HG02571 (cell line): Measurements from ENCODE around the gene STAT3.
"Not testable (repeated sequence)": the region's sequence is repeated elsewhere in the genome, so short reads cannot be mapped to it uniquely, and the experiment has no call there.

Experiments used
- ATAC-seq: cut with Tn5 transposase; IDR thresholded peaks from one replicate; pipeline ENCODE4 v1.9.1; 2021; ENCODE audit warnings: mild to moderate bottlenecking, moderate library complexity; ENCODE audit not compliant: unreplicated experiment

The STAT3 gene

DNA sequence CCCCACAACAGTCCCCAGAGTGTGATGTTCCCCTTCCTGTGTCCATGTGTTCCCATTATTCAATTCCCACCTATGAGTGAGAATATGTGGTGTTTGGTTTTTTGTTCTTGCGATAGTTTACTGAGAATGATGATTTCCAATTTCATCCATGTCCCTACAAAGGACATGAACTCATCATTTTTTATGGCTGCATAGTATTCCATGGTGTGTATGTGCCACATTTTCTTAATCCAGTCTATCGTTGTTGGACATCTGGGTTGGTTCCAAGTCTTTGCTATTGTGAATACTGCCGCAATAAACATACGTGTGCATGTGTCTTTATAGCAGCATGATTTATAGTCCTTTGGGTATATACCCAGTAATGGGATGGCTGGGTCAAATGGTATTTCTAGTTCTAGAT is 123.9 kb downstream of the STAT3 start:
- ATAC-seq, result not testable (repeated sequence)
